HG03354 (cell line): Measurements from ENCODE around the gene TRIP12.
A peak's percentile ranks its signal among the peaks of the same experiment; 100 is the strongest.
"Not testable (repeated sequence)": the region's sequence is repeated elsewhere in the genome, so short reads cannot be mapped to it uniquely, and the experiment has no call there.

Experiments used
- ATAC-seq: cut with Tn5 transposase; IDR thresholded peaks from one replicate; pipeline ENCODE4 v1.9.1; 2021; ENCODE audit warnings: mild to moderate bottlenecking; ENCODE audit not compliant: unreplicated experiment, poor library complexity, severe bottlenecking

The TRIP12 gene

GRCh38 chr2:229880892-229881586 lies 40.8 kb downstream of the TRIP12 start:
- ATAC-seq = no peak

DNA sequence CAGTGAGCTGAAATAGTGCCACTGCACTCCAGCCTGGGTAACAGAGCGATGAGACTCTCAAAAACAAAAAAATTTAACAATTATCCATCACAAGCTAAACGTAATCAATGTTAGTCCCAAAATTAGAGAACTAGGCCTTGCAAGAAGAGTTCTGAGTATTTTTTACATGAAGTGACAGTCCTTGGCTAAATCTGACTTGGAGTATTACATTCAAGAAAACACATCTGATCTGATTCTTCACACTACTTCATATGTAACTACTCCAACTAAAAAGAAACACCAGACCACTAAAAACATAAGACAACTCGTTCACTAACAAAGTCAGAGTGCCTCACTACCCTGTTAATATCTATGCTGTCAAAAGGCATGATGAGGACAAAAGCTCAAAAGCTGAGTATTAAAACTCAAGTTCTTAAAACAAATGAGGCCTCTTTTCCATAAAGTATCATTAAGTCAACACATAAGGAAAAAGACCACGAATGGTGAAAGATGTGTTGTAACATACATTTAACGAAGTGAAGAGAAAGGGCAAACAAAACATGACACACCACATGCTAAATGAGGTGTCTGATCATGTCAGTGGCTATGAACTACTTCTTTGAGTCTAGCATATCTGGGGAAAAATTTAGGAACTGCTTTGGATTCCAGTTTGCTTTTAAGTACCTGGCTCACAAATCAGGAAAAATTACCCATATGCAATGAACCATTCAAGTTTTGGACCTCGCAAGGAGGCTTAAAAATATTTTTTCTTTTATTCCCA lies 42.4 kb downstream of the TRIP12 start:
- no peak for ATAC-seq

GRCh38 chr2:229875549-229875948 lies 46.3 kb downstream of the TRIP12 start:
- ATAC-seq = no peak

GRCh38 chr2:229874647-229875046 lies 47.2 kb downstream of the TRIP12 start:
- no peak for ATAC-seq

DNA sequence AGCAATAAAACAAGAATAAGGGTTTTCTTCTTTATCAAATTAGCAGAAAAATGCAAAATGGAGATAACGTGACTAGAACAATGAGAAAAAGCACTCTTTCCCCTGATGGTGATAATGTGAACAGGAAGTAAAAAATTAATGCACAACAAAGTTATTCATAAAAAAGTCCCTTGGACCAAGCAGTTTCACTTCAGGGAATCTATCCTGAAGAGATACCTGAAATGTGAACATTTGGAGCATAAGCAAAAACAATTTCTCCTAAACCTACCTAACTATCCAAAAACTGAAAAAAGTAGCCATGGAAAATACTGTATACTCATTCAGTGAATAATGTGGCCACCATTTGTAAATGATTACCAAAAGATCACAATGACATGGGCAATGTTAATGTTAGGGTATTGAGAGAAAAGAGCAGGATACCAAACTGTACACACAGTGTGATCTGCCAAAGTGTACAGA lies 48.7 kb downstream of the TRIP12 start:
- ATAC-seq = peak; percentile 95

- ATAC-seq = no peak
Observed at GRCh38 chr2:229870903-229871656, 50.7 kb downstream of the TRIP12 start.

DNA sequence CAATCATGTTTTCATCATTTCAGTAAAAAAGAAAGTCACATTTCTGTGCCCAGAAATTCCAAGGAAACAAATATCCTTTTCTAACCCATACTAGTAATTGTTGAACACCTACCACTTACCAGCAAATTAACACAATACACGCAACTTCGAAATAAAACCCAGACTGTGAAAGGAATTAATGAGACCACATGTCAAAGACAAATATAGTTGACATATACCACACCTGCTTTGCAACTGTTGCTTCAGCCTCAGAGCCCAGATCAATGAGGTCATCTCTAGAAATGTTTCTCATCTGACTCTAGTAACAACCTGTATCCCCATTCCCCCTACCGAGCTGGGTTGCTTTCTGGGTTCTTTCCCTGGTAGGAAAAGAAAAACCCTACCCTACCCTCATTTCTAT lies 52.6 kb downstream of the TRIP12 start:
- ATAC-seq = no peak

GRCh38 chr2:229868794-229869193 lies 53.0 kb downstream of the TRIP12 start:
- ATAC-seq = no peak

- no peak for ATAC-seq
Observed at GRCh38 chr2:229865033-229865432, 56.8 kb downstream of the TRIP12 start.

DNA sequence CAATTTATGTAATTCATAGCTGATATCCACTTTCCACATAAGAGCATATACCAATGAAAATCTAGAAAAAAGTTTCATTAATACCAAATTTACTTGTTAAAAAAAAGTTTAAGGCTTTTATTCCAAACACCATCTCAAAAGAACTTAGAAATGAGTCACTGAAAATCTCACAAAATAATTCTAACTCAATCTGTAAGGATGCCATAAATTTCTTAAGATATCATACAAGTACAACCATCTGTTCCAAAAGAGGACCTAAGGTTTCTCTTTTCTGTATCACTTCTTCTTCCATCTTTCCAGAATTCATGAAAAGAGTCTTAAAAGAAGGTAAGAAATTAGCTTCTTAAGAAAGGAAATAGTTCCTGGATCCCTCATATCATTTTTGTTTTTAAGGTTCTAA lies 60.4 kb downstream of the TRIP12 start:
- ATAC-seq = no peak

DNA sequence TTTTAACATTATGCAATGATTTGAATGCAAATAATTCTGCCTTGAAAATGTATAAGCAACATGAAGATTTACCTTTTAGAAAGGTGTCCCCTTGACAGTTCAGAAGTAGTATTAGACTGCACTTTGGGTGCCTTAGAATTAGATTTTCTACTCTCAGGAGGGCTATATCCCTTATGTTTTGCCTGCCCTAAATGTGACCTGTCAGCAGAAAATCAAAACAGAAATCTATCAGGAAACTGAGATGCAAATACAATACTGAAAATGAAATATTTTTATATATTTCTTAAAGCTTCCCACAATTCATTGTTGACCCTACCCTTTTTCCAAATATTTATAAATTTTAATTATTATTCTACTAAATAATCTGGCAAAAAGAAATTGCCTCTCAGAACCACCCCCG lies 61.5 kb downstream of the TRIP12 start:
- ATAC-seq = no peak

GRCh38 chr2:229858351-229858750 lies 63.5 kb downstream of the TRIP12 start:
- ATAC-seq = no peak

DNA sequence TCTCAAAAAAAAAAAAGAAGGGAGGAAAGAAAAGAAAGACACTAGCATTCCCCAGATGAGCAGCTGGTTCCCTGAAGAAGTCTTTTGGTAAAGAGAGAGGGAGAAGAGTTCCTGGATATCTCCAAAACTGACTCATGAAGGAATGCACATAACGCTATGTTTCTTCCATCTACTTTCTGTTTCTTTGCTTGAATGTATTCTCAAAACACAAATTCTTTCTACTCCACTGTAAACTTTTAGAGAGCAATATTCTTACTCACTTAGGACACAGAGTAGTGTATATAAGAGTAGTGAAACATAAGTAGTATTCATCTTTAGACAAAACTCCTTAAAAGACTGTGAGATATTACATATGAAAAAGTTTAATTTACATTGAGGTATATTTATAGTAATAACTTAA lies 64.2 kb downstream of the TRIP12 start:
- no peak for ATAC-seq

DNA sequence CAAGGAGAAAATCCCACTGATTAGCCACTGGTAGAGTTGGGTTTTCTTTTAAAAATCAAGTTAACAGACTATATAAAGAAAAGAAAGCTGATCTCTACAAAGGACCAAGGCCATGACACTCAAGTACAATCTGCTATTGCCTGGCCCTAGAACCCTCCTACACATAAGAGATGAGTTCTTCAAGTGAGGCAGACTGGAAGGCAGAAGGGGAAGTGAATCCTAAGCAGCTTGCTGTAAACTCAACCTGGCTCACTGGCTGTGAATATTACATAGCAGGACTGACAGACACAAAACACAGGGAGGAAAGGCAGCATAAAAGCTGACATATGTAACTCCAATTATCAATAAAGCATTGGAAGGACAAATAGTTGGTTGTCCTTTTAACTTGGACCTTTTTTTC lies 65.4 kb downstream of the TRIP12 start:
- peak; percentile 74 for ATAC-seq

- no peak for ATAC-seq
Observed at GRCh38 chr2:229855116-229855515, 66.7 kb downstream of the TRIP12 start.

- peak; percentile 87 for ATAC-seq
Observed at GRCh38 chr2:229852565-229852964, 69.2 kb downstream of the TRIP12 start.

DNA sequence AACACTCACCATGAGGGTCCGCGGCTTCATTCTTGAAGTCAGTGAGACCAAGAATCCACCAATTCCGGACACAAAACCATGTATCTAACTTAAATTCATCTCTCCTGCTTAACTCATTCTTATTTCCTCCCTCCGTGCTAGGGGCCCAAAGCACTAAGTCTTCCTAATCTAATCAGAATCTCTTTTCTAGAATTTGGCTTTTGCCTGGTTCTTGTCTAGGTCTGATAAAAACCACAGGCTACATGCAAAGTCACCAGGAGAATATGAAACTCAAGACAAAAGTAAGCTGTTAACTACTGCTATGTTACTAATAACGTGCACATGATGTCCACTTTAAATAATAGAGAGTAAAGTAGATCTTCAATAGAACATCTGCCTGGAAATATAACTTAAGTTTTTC lies 69.9 kb downstream of the TRIP12 start:
- no peak for ATAC-seq

DNA sequence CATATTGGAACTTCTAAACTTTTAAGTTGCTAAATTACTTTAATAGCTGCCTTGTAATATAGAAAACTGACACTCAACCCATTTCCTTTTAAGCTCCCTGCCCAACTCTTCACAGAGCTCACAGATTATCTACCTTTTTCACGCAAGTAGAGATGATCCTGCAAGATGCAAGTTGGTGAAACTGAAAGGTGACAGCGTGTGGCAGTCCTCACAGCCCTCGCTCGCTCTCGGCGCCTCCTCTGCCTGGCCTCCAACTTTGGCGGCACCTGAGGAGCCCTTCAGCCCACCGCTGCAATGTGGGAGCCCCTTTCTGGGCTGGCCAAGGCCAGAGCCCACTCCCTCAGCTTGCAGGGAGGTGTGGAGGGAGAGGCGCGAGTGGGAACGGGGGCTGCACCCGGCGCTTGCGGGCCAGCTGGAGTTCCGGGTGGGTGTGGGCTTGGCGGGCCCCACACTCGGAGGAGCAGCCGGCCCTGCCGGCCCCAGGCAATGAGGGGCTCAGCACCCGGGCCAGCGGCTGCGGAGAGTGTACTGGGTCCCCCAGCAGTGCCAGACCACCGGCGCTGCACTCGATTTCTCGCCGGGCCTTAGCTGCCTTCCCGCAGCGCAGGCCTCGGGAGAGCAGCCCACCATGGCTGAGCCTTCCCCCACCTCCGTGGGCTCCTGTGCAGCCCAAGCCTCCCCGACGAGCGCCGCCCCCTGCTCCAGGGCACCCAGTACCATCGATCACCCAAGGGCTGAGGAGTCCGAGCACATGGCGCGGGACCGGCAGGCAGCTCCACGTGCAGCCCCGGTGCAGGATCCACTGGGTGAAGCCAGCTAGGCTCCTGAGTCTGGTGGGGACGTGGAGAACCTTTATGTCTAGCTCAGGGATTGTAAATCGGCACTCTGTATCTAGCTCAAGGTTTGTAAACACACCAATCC lies 71.2 kb downstream of the TRIP12 start:
- not testable (repeated sequence) for ATAC-seq

DNA sequence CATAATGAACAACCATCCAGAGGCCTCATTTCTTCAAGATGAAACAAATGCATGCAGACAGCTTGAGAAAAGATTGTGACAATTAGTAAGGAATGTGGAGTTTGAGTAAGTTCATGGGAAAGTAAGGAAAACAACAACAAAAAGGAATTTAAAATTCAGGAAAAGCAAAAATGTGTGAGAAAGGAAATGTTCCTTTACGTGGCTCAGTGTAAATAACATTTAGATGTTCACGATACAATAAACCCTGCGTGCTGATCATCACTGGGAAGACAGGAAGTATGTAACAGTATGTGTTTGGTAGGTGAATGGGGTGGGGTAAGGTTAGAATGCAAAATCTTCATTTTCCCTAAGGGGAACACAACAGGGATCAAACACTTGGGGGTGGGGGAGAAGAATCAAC lies 72.7 kb downstream of the TRIP12 start:
- no peak for ATAC-seq

- no peak for ATAC-seq
Observed at GRCh38 chr2:229843613-229844012, 78.2 kb downstream of the TRIP12 start.
